H1 (cell line): ENCODE results near the gene MBNL1. TPM values are rescaled to one million over a fixed set of nuclear protein-coding genes. Genes with fewer than 3 reads are reported as not detected.

Experiments used
- KDM5A ChIP-seq: fragments of 200-600 bp; IDR thresholded peaks from 2 replicates; pipeline ENCODE4 v1.7.1; 2012; ENCODE audit warnings: mild to moderate bottlenecking, low read length, inconsistent platforms, mixed read lengths
- SP1 ChIP-seq: IDR thresholded peaks from 2 replicates; pipeline ENCODE4 v1.6.1; 2011; ENCODE audit warnings: low read depth, low read length
- TAF1 ChIP-seq: IDR thresholded peaks from 2 replicates; pipeline ENCODE4 v1.6.1; 2011; ENCODE audit warnings: mild to moderate bottlenecking, low read depth, low read length
- TCF12 ChIP-seq: IDR thresholded peaks from 2 replicates; pipeline ENCODE4 v1.6.1; 2011; ENCODE audit warnings: low read depth, mild to moderate bottlenecking, low read length
- polyA plus RNA-seq, 7 experiments: library from polyadenylated mRNA; depleted of rRNA in 3 of 7; stranded (reverse) in 5 of 7; unstranded in 2 of 7; fragments of >200 nt in 5 of 7; fragments of 200-250 nt in 2 of 7; gene quantifications; 1 replicate in 5 of 7; 2 replicates in 1 of 7; 4 replicates in 1 of 7; pipeline versions ENCODE4 v1.2.1 to v1.2.3, GENCODE V29; 2011 to 2013; ENCODE audit warnings: missing spikeins in 2 of 7, mixed read lengths in 2 of 7
- total RNA-seq: library from RNA; stranded (reverse); fragmentation: NEBNext Ultra II Directional; extraction: Animal tissue kit (Norgen Biotek cat#: 25700); gene quantifications from 2 replicates; pipeline ENCODE4 v1.2.1, GENCODE V29; 2021
- TF ChIP-seq, protein P1 (sequence below): IDR thresholded peaks from 2 replicates; pipeline ENCODE4 v1.6.1; 2011; ENCODE audit warnings: low read length, improper control_type of control experiment

The MBNL1 gene
- total and polyA plus RNA-seq, 2 of the 8 experiments (the other 6 are each of a cell fraction or from before 2014, with no cell fraction given): 5.0 to 16.4 TPM

DNA sequence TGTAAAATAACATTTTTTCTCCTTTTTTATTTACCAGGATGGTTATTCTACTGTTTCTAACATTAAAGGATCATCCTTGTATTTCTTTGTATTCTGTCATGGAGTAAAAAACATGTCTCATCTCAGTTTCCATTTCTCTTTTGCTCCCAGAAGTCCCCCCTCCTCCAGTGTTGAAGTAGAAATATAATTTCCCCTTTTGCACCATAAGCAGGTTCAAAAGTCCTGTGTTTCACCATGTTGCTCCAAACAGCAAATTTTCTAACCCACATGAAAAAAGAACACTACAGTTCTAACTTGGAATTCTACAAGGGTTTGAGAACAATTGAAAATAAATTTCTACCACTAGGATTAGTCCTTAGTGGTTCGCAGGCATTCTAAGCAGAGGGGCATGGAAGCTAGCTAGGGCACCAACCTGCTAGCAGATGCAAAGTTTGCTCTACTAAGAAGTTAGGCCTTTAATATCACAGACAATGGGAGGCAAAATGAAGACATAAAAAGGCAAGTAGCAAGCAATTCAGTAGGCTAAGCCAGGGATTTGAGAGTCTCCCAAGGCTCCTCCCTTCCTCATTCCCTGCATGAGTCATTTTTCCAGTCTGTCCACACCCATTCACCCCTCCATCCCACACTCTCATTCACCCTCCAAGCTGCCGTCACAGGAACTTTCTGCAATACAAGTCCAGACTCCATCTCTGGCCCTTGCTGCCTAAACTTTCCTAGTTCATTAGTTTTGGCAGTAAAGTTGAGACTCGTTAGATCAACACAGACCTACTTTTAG is 2.3 kb upstream of the MBNL1 start (continued):
- TF ChIP-seq SP1 (no peak), TCF12 (no peak), TAF1 (no peak), KDM5A (no peak)
- TF ChIP-seq, protein P1, sequence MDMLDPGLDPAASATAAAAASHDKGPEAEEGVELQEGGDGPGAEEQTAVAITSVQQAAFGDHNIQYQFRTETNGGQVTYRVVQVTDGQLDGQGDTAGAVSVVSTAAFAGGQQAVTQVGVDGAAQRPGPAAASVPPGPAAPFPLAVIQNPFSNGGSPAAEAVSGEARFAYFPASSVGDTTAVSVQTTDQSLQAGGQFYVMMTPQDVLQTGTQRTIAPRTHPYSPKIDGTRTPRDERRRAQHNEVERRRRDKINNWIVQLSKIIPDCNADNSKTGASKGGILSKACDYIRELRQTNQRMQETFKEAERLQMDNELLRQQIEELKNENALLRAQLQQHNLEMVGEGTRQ: no peak
